H1 (cell line): Measurements from ENCODE around the gene GSC. TPM values are rescaled to one million over a fixed set of nuclear protein-coding genes. Genes with fewer than 3 reads are reported as not detected.

Source experiments
- CTCF ChIA-PET: fragments of 300-600 bp; sonication (Branson Sonifier 250); formaldehyde crosslinking; loops from one replicate; lab custom pipeline; 2021; ENCODE audit not compliant: partially characterized antibody; lab: Charles Lee
- POLR2A ChIA-PET: fragments of 300-600 bp; sonication (Branson Sonifier 250); formaldehyde crosslinking; loops from one replicate; lab custom pipeline; 2021; ENCODE audit warnings: inconsistent platforms; ENCODE audit not compliant: partially characterized antibody; lab: Charles Lee
- DNase-seq, 2 experiments: peaks; one replicate each; pipeline versions ENCODE4 v3.0.0 to v3.0.0-alpha.2; 2010 to 2022; ENCODE audit warnings: low spot score in 2 of 2, low read depth in 1 of 2, mixed read lengths in 1 of 2
- FAIRE-seq: peaks from 2 replicates; lab custom pipeline; 2011; peaks lifted over from hg19 to GRCh38; lab: Jason Lieb, UNC
- H2AFZ ChIP-seq: 2 replicates; pipeline ENCODE4 v1.8.1; 2012; ENCODE audit warnings: low read length, inconsistent platforms
- H2AK5ac ChIP-seq: 2 replicates; pipeline ENCODE4 v1.6.1; 2013; ENCODE audit warnings: low read depth, low read length
- H2BK120ac ChIP-seq: replicated peaks from 2 replicates; pipeline ENCODE3; 2013; ENCODE audit warnings: low read depth, low read length, inconsistent platforms
- H2BK12ac ChIP-seq: 2 replicates; pipeline ENCODE4 v1.6.1; 2013; ENCODE audit warnings: low read depth, low read length
- H2BK15ac ChIP-seq: 2 replicates; pipeline ENCODE4 v1.6.1; 2013; ENCODE audit warnings: low read length
- H2BK20ac ChIP-seq: 2 replicates; pipeline ENCODE4 v1.6.1; 2013; ENCODE audit warnings: low read length
- H2BK5ac ChIP-seq: 2 replicates; pipeline ENCODE4 v1.6.1; 2013; ENCODE audit warnings: low read depth, low read length
- H3K14ac ChIP-seq: 2 replicates; pipeline ENCODE4 v1.6.1; 2013; ENCODE audit warnings: inconsistent platforms; ENCODE audit not compliant: insufficient read length
- H3K18ac ChIP-seq: 2 replicates; pipeline ENCODE4 v1.6.1; 2013; ENCODE audit warnings: low read length; ENCODE audit errors: extremely low read depth
- H3K23ac ChIP-seq: 2 replicates; pipeline ENCODE4 v1.6.1; 2013; ENCODE audit warnings: inconsistent platforms; ENCODE audit not compliant: insufficient read length
- H3K23me2 ChIP-seq: 2 replicates; pipeline ENCODE4 v1.6.1; 2013; ENCODE audit warnings: low read depth, low read length
- H3K27ac ChIP-seq: 2 replicates; pipeline ENCODE4 v1.6.1; 2011; ENCODE audit warnings: low read depth, low read length, inconsistent platforms
- H3K27me3 ChIP-seq, 4 experiments: replicated peaks in 1 of 4; 1 replicate in 1 of 4; 2 replicates in 3 of 4; pipeline versions ENCODE4 v1.6.1 to v1.8.1; 2011 to 2013; ENCODE audit warnings: low read length in 3 of 4, mild to moderate bottlenecking in 3 of 4, inconsistent platforms in 2 of 4, mixed read lengths in 2 of 4, moderate library complexity in 1 of 4; ENCODE audit not compliant: control insufficient read depth in 3 of 4, insufficient read depth in 3 of 4; ENCODE audit errors: extremely low read depth in 1 of 4
- H3K36me3 ChIP-seq, 4 experiments: 2 replicates each; pipeline versions ENCODE4 v1.6.1 to v1.8.1; 2011 to 2013; ENCODE audit warnings: mild to moderate bottlenecking in 4 of 4, low read length in 3 of 4, moderate library complexity in 2 of 4, control low read depth in 1 of 4, inconsistent platforms in 1 of 4; ENCODE audit not compliant: insufficient read depth in 4 of 4, control insufficient read depth in 2 of 4
- H3K4ac ChIP-seq: replicated peaks from 2 replicates; pipeline ENCODE3; 2013; ENCODE audit warnings: low read length, low read depth, mixed read lengths, inconsistent platforms; ENCODE audit not compliant: insufficient read length
- H3K4me1 ChIP-seq, 4 experiments: replicated peaks in 1 of 4; 1 replicate in 1 of 4; 2 replicates in 3 of 4; pipeline versions ENCODE4 v1.6.1 to v1.8.1; 2011 to 2013; ENCODE audit warnings: low read length in 3 of 4, inconsistent platforms in 2 of 4, mixed read lengths in 1 of 4; ENCODE audit not compliant: insufficient read depth in 4 of 4, control insufficient read depth in 3 of 4
- H3K4me2 ChIP-seq, 2 experiments: 2 replicates each; pipeline versions ENCODE4 v1.6.1 to v1.8.1; 2011 to 2013; ENCODE audit warnings: low read depth in 2 of 2, low read length in 2 of 2, control low read depth in 1 of 2, inconsistent platforms in 1 of 2, mild to moderate bottlenecking in 1 of 2; ENCODE audit not compliant: insufficient read depth in 1 of 2
- H3K4me3 ChIP-seq, 4 experiments: fragments of 200-600, 300-600 bp in 1 of 4; sonication (generic), shearing (Covaris generic), sonication (Bioruptor Twin) in 1 of 4; 2 replicates each; pipeline versions ENCODE4 v1.5.1 to v1.8.1; 2011 to 2016; ENCODE audit warnings: low read length in 4 of 4, low read depth in 3 of 4, control low read depth in 2 of 4, inconsistent platforms in 2 of 4, mild to moderate bottlenecking in 2 of 4, mixed read lengths in 1 of 4, moderate library complexity in 1 of 4; ENCODE audit not compliant: insufficient read depth in 2 of 4; ENCODE audit errors: extremely low read depth in 1 of 4
- H3K56ac ChIP-seq: replicated peaks from 2 replicates; pipeline ENCODE3; 2013; ENCODE audit warnings: low read depth, mild to moderate bottlenecking, mixed read lengths, low read length, inconsistent platforms; ENCODE audit not compliant: insufficient read length
- H3K79me1 ChIP-seq: 2 replicates; pipeline ENCODE4 v1.6.1; 2013; ENCODE audit warnings: low read depth, low read length, control low read depth
- H3K79me2 ChIP-seq, 2 experiments: 2 replicates each; pipeline versions ENCODE4 v1.6.1 to v1.8.1; 2012 to 2013; ENCODE audit warnings: low read length in 2 of 2, mild to moderate bottlenecking in 2 of 2, inconsistent platforms in 1 of 2; ENCODE audit not compliant: insufficient read depth in 2 of 2, control insufficient read depth in 1 of 2
- H3K9ac ChIP-seq, 4 experiments: replicated peaks in 1 of 4; 1 replicate in 1 of 4; 2 replicates in 3 of 4; pipeline versions ENCODE4 v1.6.1 to v1.8.1; 2011 to 2013; ENCODE audit warnings: low read depth in 3 of 4, low read length in 3 of 4, control low read depth in 2 of 4, mild to moderate bottlenecking in 2 of 4, moderate library complexity in 2 of 4, inconsistent platforms in 1 of 4; ENCODE audit errors: extremely low read depth in 1 of 4
- H3K9me3 ChIP-seq, 2 experiments: 2 replicates each; pipeline versions ENCODE4 v1.6.1 to v1.8.1; 2012 to 2013; ENCODE audit warnings: mild to moderate bottlenecking in 2 of 2, moderate library complexity in 2 of 2, control low read depth in 1 of 2, inconsistent platforms in 1 of 2, low read depth in 1 of 2, low read length in 1 of 2, mixed read lengths in 1 of 2; ENCODE audit not compliant: insufficient read depth in 2 of 2
- H4K20me1 ChIP-seq, 2 experiments: replicated peaks in 1 of 2; 2 replicates each; pipeline versions ENCODE3 to v1.8.1; 2011 to 2013; ENCODE audit warnings: inconsistent platforms in 2 of 2, low read length in 2 of 2, mild to moderate bottlenecking in 1 of 2; ENCODE audit not compliant: insufficient read depth in 2 of 2, control insufficient read depth in 1 of 2
- H4K5ac ChIP-seq: 2 replicates; pipeline ENCODE4 v1.6.1; 2013; ENCODE audit warnings: low read length, low read depth, mixed read lengths, inconsistent platforms; ENCODE audit not compliant: insufficient read length
- H4K8ac ChIP-seq: 2 replicates; pipeline ENCODE4 v1.8.0; 2013; ENCODE audit warnings: mild to moderate bottlenecking, moderate library complexity, low read length, inconsistent platforms; ENCODE audit not compliant: insufficient read depth; ENCODE audit errors: extremely low read depth
- H4K91ac ChIP-seq: replicated peaks from 2 replicates; pipeline ENCODE3; 2013; ENCODE audit warnings: low read length, mixed read lengths, inconsistent platforms; ENCODE audit not compliant: insufficient read length
- CTBP2 ChIP-seq: IDR thresholded peaks from 2 replicates; pipeline ENCODE4 v1.7.0; 2011; ENCODE audit warnings: borderline replicate concordance, mild to moderate bottlenecking, moderate library complexity, mixed read lengths, low read length; ENCODE audit not compliant: insufficient read depth, insufficient read length
- EP300 ChIP-seq, 2 experiments: IDR thresholded peaks; 1 replicate in 1 of 2; 2 replicates in 1 of 2; pipeline ENCODE4 v1.6.1; 2011 to 2012; ENCODE audit warnings: low read depth in 2 of 2, low read length in 2 of 2, mild to moderate bottlenecking in 2 of 2, borderline replicate concordance in 1 of 2, inconsistent platforms in 1 of 2, moderate library complexity in 1 of 2
- KDM1A ChIP-seq: fragments of 200-600, 300-600 bp; sonication (generic); IDR thresholded peaks from 2 replicates; pipeline ENCODE4 v1.7.1; 2016; ENCODE audit warnings: mild to moderate bottlenecking, low read length, borderline replicate concordance
- KDM5A ChIP-seq: fragments of 200-600 bp; IDR thresholded peaks from 2 replicates; pipeline ENCODE4 v1.7.1; 2012; ENCODE audit warnings: mild to moderate bottlenecking, low read length, inconsistent platforms, mixed read lengths
- RNF2 ChIP-seq: fragments of 200-900, 300-1000 bp; sonication (generic); IDR thresholded peaks from 2 replicates; pipeline ENCODE4 v1.7.1; 2016; ENCODE audit warnings: borderline replicate concordance, low read depth, mild to moderate bottlenecking, antibody characterized with exemption, low read length; ENCODE audit not compliant: poor library complexity, severe bottlenecking; ENCODE audit errors: missing control alignments
- WGBS, 2 experiments: shearing (Covaris generic) in 1 of 2; methylation state at CpG; one replicate each; pipeline versions ENCODE4 v1.1.6 to v1.1.7; 2013 to 2015; ENCODE audit warnings: low lambda C conversion rate in 2 of 2, mixed read lengths in 2 of 2, inconsistent platforms in 1 of 2, low coverage in 1 of 2, missing lambda C conversion rate in 1 of 2; ENCODE audit not compliant: insufficient replicate concordance in 2 of 2, insufficient coverage in 1 of 2, insufficient read length in 1 of 2; ENCODE audit errors: extremely low coverage in 1 of 2, missing lambda C conversion rate in 1 of 2; 5-methylcytosine and 5-hydroxymethylcytosine counted together
- polyA plus RNA-seq, 7 experiments: library from polyadenylated mRNA; depleted of rRNA in 3 of 7; stranded (reverse) in 5 of 7; unstranded in 2 of 7; fragments of >200 nt in 5 of 7; fragments of 200-250 nt in 2 of 7; gene quantifications; 1 replicate in 5 of 7; 2 replicates in 1 of 7; 4 replicates in 1 of 7; pipeline versions ENCODE4 v1.2.1 to v1.2.3, GENCODE V29; 2011 to 2013; ENCODE audit warnings: missing spikeins in 2 of 7, mixed read lengths in 2 of 7
- total RNA-seq: library from RNA; stranded (reverse); fragmentation: NEBNext Ultra II Directional; extraction: Animal tissue kit (Norgen Biotek cat#: 25700); gene quantifications from 2 replicates; pipeline ENCODE4 v1.2.1, GENCODE V29; 2021

The GSC gene
- total and polyA plus RNA-seq, 2 of the 8 experiments (the other 6 are each of a cell fraction or from before 2014, with no cell fraction given), result 0.17 to 0.54 TPM

- Histone ChIP-seq H4K20me1 (peaks cover 20 to 22% of the 10 kb centered on the region in 2 experiments), H3K4me1 (peaks cover 17 to 41% (median 28%) of the 10 kb centered on the region in 4 experiments), H3K79me2 (no peaks in the 10 kb centered on the region), H4K8ac (no peak overlapping the region), H3K23ac (no peak overlapping the region), H3K4ac (no peak overlapping the region), H2BK15ac (no peak overlapping the region), H3K18ac (no peak overlapping the region), H3K4me3 (peak overlapping the region; percentile 26 to 61 (median 36); a peak in 6 of 8 replicates), H3K56ac (no peak overlapping the region), H2AK5ac (no peak overlapping the region), H2BK120ac (no peak overlapping the region), H4K5ac (no peak overlapping the region), H3K27ac (no peak overlapping the region), H3K79me1 (no peaks in the 10 kb centered on the region), H2BK12ac (no peak overlapping the region), H2BK20ac (no peak overlapping the region), H2BK5ac (no peak overlapping the region), H3K14ac (no peak overlapping the region), H3K9me3 (no peaks in the 10 kb centered on the region), H4K91ac (no peak overlapping the region), H3K4me2 (peak overlapping the region; percentile 73 to 76), H3K23me2 (peaks cover 8% of the 10 kb centered on the region; the same call in 1 of the 2 replicates), H2AFZ (no peak overlapping the region), H3K9ac (no peak overlapping the region), H3K27me3 (peaks cover 82 to 99% (median 93%) of the 10 kb centered on the region in 4 experiments), H3K36me3 (no peaks in the 10 kb centered on the region)
- ChIA-PET POLR2A (interaction anchor here (0.7 to 1.2 kb wide), 2 partner anchors 319 to 368 kb away, joined by 3 read pairs; no protein-coding TSS in a partner anchor), CTCF (interaction anchor here (0.7 to 1.3 kb wide), 4 partner anchors 14 to 599 kb away, joined by 3 to 4 read pairs (median 3); no protein-coding TSS in a partner anchor)
- DNase-seq (peak in 1 of 2 experiments; percentile 53), FAIRE-seq (no peak)
- 1% methylated on average over 17 of the region's 18 CpGs; no CpG with 5 or more reads in 1 of the 2 experiments for WGBS, 2 experiments
- TF ChIP-seq EP300 (IDR thresholded peaks at IDR 0.05; ENCODE audit: borderline replicate concordance in 1 of 2, low read depth in 2 of 2, low read length in 2 of 2) (no peak), KDM1A (peak; percentile 78; the same call in 1 of the 2 replicates), RNF2 (no peak), KDM5A (no peak), CTBP2 (no peak)
- TF ChIP-seq, all 59 proteins: peak for 1
Observed at GRCh38 chr14:94770251-94770749, 387 bp upstream of the GSC start.
